ENCODE results near the gene CHD1L. TPM values are rescaled to one million over a fixed set of nuclear protein-coding genes. Genes with fewer than 3 reads are reported as not detected.

CHD1L gene
- total RNA-seq, 1 donor from 2014 or later: 8.0 TPM

GRCh38 chr1:147246044-147246690 is 3.7 kb downstream of the CHD1L start:
- Histone ChIP-seq H3K27me3 (no peaks in the 10 kb centered on the region), H3K4me3 (no peak overlapping the region), H3K36me3 (no peaks in the 10 kb centered on the region), H3K4me1 (peaks cover 0 to 7% of the 10 kb centered on the region in 2 donors), H3K27ac (no peak overlapping the region), H3K9me3 (no peaks in the 10 kb centered on the region)
- intact Hi-C loops (cut with DNase I): no loop called here
- no peak for DNase-seq (ENCODE audit: low spot score in 2 of 2)
- TF ChIP-seq CTCF (IDR thresholded peaks at IDR 0.05): no peak

- no peak overlapping the region for H3K27ac ChIP-seq
- intact Hi-C loops (cut with DNase I): no loop called here
- TF ChIP-seq CTCF (IDR thresholded peaks at IDR 0.05): no peak
- H3K4me3 ChIP-seq: no peak overlapping the region
- no peaks in the 10 kb centered on the region for H3K27me3 ChIP-seq
- no peaks in the 10 kb centered on the region for H3K9me3 ChIP-seq
- H3K36me3 ChIP-seq: no peaks in the 10 kb centered on the region
- peaks cover 0 to 7% of the 10 kb centered on the region in 2 donors for H3K4me1 ChIP-seq
- no peak for DNase-seq (ENCODE audit: low spot score in 2 of 2)
These were observed 4.6 kb downstream of the CHD1L start for GRCh38 chr1:147246910-147247655.

DNA sequence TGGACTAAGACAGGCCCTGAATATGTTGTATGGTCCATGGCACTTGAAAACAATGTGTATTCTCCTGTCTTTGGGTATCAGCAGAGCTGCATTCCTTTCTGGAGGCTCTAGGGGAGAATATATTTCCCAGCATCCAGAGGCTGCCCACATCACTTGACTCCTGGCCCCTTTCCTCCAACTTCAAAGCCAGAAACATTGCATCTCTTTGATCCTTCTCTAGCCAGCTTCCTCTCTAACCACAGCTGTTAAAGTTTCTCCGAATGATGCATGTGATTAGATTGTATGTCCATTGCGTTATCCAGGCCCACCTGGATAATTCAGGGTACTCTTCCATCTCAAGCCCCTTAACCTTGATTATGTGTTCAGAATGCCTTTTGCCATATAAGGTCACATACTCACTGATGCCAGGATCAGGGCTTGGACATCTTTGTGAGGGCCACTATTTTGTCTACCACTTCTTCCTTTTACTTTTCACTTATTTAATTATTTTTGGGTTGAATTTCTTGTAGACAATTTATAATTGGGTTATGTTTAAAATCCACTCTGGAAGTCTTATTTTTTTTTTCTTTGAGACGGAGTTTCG is 5.3 kb downstream of the CHD1L start:
- DNase-seq (ENCODE audit: low spot score in 2 of 2): no peak
- intact Hi-C loops (cut with DNase I): no loop called here
- peaks cover 0 to 7% of the 10 kb centered on the region in 2 donors for H3K4me1 ChIP-seq
- no peak overlapping the region for H3K27ac ChIP-seq
- no peaks in the 10 kb centered on the region for H3K9me3 ChIP-seq
- H3K27me3 ChIP-seq: no peaks in the 10 kb centered on the region
- H3K4me3 ChIP-seq: no peak overlapping the region
- H3K36me3 ChIP-seq: peaks cover 2 to 3% of the 10 kb centered on the region in 2 donors
- TF ChIP-seq CTCF (IDR thresholded peaks at IDR 0.05): no peak

DNA sequence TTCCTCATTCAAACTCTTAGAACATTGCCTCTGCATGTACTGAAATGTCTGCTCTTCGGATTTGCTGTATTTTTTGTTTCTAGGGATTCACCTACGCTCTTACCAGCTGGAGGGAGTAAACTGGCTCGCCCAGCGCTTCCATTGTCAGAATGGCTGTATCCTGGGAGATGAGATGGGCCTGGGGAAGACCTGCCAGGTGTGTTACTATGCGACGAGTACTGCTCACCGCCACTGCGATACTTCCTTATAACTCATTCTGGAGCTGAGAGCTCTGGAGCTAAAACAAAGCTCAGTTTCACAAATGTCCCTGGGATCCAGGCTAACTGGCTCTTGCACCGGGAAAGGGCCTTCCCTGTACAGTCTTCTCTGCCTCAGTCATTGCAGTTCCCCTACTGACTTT is 10.1 kb downstream of the CHD1L start:
- no peaks in the 10 kb centered on the region for H3K9me3 ChIP-seq
- no peak for TF ChIP-seq CTCF (IDR thresholded peaks at IDR 0.05)
- peaks cover 11 to 22% of the 10 kb centered on the region in 2 donors for H3K36me3 ChIP-seq
- H3K4me3 ChIP-seq: no peak overlapping the region
- no peak overlapping the region for H3K27ac ChIP-seq
- H3K4me1 ChIP-seq: peaks cover 0 to 4% of the 10 kb centered on the region in 2 donors
- H3K27me3 ChIP-seq: no peaks in the 10 kb centered on the region
- DNase-seq (ENCODE audit: low spot score in 2 of 2): no peak
- intact Hi-C loops (cut with DNase I): no loop called here

DNA sequence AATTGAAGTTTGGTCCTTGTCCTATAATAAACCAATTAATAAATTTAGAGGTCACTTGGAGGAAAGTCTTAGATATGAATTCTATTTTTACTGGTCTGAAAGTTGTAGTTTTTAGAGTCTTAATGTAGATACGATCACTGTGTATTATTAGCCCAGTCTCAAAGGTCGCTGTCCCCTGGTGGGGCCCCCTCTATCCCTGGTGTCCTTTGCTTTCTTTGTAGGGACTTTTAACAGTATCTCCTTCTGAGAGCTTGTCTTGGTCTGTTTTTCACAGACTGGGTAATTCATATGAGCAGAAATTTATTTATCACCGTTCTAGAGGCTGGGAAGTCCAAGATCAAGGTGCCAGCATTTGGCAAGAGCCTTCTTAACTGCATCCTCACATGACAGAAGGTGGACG is 18.5 kb downstream of the CHD1L start:
- Histone ChIP-seq H3K9me3 (no peaks in the 10 kb centered on the region), H3K27me3 (no peaks in the 10 kb centered on the region), H3K4me1 (no peaks in the 10 kb centered on the region), H3K36me3 (peaks cover 52 to 72% of the 10 kb centered on the region in 2 donors), H3K27ac (no peak overlapping the region), H3K4me3 (no peak overlapping the region)
- no peak for TF ChIP-seq CTCF (IDR thresholded peaks at IDR 0.05)
- intact Hi-C loops (cut with DNase I): no loop called here
- no peak for DNase-seq (ENCODE audit: low spot score in 2 of 2)
